ENCODE data around the gene PCCA.

The PCCA gene

DNA sequence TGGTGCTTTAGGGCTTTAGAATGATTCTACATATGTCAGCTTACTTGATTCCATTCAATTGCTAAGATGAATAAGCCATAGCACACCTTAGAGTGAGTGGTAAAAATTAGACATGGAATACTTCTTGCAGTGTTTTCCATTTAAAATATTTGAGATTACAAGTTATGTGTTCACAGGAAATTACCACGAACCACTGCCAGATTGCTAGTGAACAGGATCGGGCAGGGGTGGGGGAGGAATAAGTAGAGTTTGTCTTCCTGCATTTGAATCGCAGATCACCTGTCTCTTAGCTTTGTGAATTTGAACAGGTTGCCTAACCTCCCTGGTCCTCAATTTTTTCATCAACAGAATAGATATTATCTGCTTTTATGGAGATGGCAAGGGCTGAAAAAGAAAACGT lies 375.1 kb downstream of the PCCA start:
- ChIA-PET CTCF (no interaction called here), POLR2A (no interaction called here)
- TF ChIP-seq SUZ12 (IDR thresholded peaks at IDR 0.05) (no peak), NFRKB (IDR thresholded peaks at IDR 0.05) (no peak), FOXK2 (IDR thresholded peaks at IDR 0.05) (no peak), LEF1 (IDR thresholded peaks at IDR 0.05; ENCODE audit: borderline replicate concordance) (no peak), TARDBP (IDR thresholded peaks at IDR 0.05) (no peak), L3MBTL2 (conservative IDR thresholded peaks at IDR 0.05) (no peak), ZNF384 (IDR thresholded peaks at IDR 0.05) (no peak), ELF4 (IDR thresholded peaks at IDR 0.05) (no peak)
- no peak for DNase-seq (ENCODE audit: extremely low spot score)

DNA sequence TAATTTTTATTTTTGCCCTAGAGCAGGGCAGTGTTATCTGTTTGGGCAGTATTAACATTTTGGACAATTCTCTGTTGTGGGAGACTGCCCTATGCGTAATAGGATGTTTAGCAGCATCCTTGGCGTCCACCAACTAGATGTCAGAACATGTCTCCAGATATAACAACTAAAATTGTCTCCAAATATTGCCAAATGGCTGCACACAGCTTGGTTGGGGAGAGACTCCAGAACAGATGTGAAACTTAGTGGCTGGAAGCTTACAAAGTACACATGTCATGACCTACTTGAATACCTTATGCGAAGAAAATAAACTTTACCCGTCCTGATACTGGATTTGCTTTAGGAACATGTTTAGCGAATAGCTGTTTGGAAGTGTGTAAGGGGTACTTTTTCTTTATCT lies 376.7 kb downstream of the PCCA start:
- ChIA-PET CTCF (no interaction called here), POLR2A (no interaction called here)

GRCh38 chr13:100470866-100471505 lies 382.1 kb downstream of the PCCA start:
- POLR2A ChIA-PET, result no interaction called here
- no peak for DNase-seq (ENCODE audit: extremely low spot score)
- CTCF ChIA-PET, result no interaction called here
- TF ChIP-seq FOXA1 (IDR thresholded peaks at IDR 0.05) (no peak), ARNT (IDR thresholded peaks at IDR 0.05) (no peak), CTBP1 (IDR thresholded peaks at IDR 0.05; ENCODE audit: borderline replicate concordance) (no peak), SP1 (IDR thresholded peaks at IDR 0.05) (no peak), SUZ12 (IDR thresholded peaks at IDR 0.05) (no peak), LEF1 (IDR thresholded peaks at IDR 0.05; ENCODE audit: borderline replicate concordance) (no peak), ELF4 (IDR thresholded peaks at IDR 0.05) (no peak), FOXM1 (IDR thresholded peaks at IDR 0.05; ENCODE audit: borderline replicate concordance) (no peak), HDGF (IDR thresholded peaks at IDR 0.05; ENCODE audit: borderline replicate concordance) (no peak), NFRKB (IDR thresholded peaks at IDR 0.05) (no peak), ZNF384 (IDR thresholded peaks at IDR 0.05) (no peak), PKNOX1 (IDR thresholded peaks at IDR 0.05) (no peak), BHLHE40 (IDR thresholded peaks at IDR 0.05; ENCODE audit: borderline replicate concordance) (no peak), L3MBTL2 (conservative IDR thresholded peaks at IDR 0.05) (no peak), FOXK2 (IDR thresholded peaks at IDR 0.05) (no peak)

More for the DNA sequence above, 376.7 kb downstream of the PCCA start:
- TF ChIP-seq ELF4 (IDR thresholded peaks at IDR 0.05) (no peak), LEF1 (IDR thresholded peaks at IDR 0.05; ENCODE audit: borderline replicate concordance) (no peak), NFRKB (IDR thresholded peaks at IDR 0.05) (no peak), ARNT (IDR thresholded peaks at IDR 0.05) (no peak)
- DNase-seq (ENCODE audit: extremely low spot score), result no peak

DNA sequence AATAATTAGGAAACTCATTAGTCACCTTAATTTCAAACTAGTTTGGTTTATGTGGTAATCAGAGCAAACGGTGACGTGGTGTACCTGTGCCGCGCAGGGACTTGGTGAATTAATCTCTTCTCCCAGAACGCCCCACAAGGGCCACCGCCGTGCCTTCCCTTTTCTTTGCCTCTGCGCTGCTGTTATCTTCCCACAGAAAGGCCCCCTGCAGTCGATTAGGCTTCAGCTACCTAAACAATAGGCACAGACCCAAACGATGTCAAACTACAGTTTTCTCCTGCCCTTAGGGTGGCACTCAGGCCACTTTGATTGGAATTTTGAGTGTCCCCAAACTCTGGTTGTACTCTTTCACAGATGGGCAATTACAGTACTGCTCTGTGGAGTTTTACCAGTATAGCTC lies 384.2 kb downstream of the PCCA start:
- ChIA-PET POLR2A (no interaction called here), CTCF (interaction anchor here (0.6 kb wide), 2 partner anchors 81 to 984 kb away, joined by 3 to 6 read pairs; no protein-coding TSS in a partner anchor)
- DNase-seq (ENCODE audit: extremely low spot score), result peak; percentile 17
- TF ChIP-seq SP1 (IDR thresholded peaks at IDR 0.05), result no peak

GRCh38 chr13:100473501-100474044 lies 384.7 kb downstream of the PCCA start:
- TF ChIP-seq BHLHE40 (IDR thresholded peaks at IDR 0.05; ENCODE audit: borderline replicate concordance) (no peak), FOXM1 (IDR thresholded peaks at IDR 0.05; ENCODE audit: borderline replicate concordance) (no peak), ARNT (IDR thresholded peaks at IDR 0.05) (no peak), SUZ12 (IDR thresholded peaks at IDR 0.05) (no peak), FOXA1 (IDR thresholded peaks at IDR 0.05) (no peak), SP1 (IDR thresholded peaks at IDR 0.05) (no peak), LEF1 (IDR thresholded peaks at IDR 0.05; ENCODE audit: borderline replicate concordance) (no peak), L3MBTL2 (conservative IDR thresholded peaks at IDR 0.05) (no peak), NFRKB (IDR thresholded peaks at IDR 0.05) (no peak), CTBP1 (IDR thresholded peaks at IDR 0.05; ENCODE audit: borderline replicate concordance) (no peak)
- ChIA-PET CTCF (no interaction called here), POLR2A (no interaction called here)
- DNase-seq (ENCODE audit: extremely low spot score), result no peak

DNA sequence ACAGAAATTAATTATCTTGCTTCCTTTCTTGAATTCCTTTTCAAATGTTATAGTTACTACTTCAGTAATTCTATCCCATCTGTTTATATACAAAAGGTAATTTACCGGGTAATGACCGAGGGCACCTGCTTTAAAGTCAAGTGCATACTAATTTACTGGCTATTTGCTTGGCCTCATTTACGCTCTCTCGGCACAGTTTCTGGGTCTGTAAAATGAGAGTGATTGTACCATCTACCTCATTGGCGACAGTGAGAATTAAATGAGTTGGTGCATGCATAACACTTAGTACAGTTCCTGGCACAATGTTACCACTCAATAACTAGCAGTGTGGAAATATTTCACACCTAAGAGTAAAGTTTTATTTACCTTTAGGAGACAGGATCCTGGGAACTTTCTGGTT lies 388.1 kb downstream of the PCCA start:
- ChIA-PET POLR2A (no interaction called here), CTCF (no interaction called here)
- TF ChIP-seq BHLHE40 (IDR thresholded peaks at IDR 0.05; ENCODE audit: borderline replicate concordance), result no peak
- DNase-seq (ENCODE audit: extremely low spot score), result no peak

- TF ChIP-seq NFRKB (IDR thresholded peaks at IDR 0.05), result no peak
- no peak for TF ChIP-seq ARNT (IDR thresholded peaks at IDR 0.05)
- no peak for TF ChIP-seq FOXA1 (IDR thresholded peaks at IDR 0.05)
- TF ChIP-seq CTBP1 (IDR thresholded peaks at IDR 0.05; ENCODE audit: borderline replicate concordance), result no peak
- no peak for DNase-seq (ENCODE audit: extremely low spot score)
- ChIA-PET CTCF (no interaction called here), POLR2A (no interaction called here)
Observed at GRCh38 chr13:100478107-100478809, 389.4 kb downstream of the PCCA start.

- ChIA-PET POLR2A (no interaction called here), CTCF (no interaction called here)
- TF ChIP-seq ELF4 (IDR thresholded peaks at IDR 0.05) (no peak), FOXA1 (IDR thresholded peaks at IDR 0.05) (no peak), FOXK2 (IDR thresholded peaks at IDR 0.05) (no peak), SP1 (IDR thresholded peaks at IDR 0.05) (no peak), CTBP1 (IDR thresholded peaks at IDR 0.05; ENCODE audit: borderline replicate concordance) (no peak)
- DNase-seq (ENCODE audit: extremely low spot score), result no peak
Observed at GRCh38 chr13:100480676-100481075, 391.8 kb downstream of the PCCA start.
